GM12878 (cell line): ENCODE data around the gene LRRC23.

ENCODE experiments used
- CREB1 ChIP-seq: IDR thresholded peaks from 2 replicates; pipeline ENCODE4 v1.6.1; 2012; ENCODE audit warnings: low read depth, mild to moderate bottlenecking, inconsistent platforms
- CTCF ChIP-seq, 3 experiments: IDR thresholded peaks in 2 of 3; conservative IDR thresholded peaks in 1 of 3; 2 replicates each; pipeline ENCODE4 v1.5.1; 2011; ENCODE audit warnings: low read depth in 3 of 3, low read length in 3 of 3, mild to moderate bottlenecking in 3 of 3, control low read depth in 2 of 3, moderate library complexity in 2 of 3, inconsistent platforms in 1 of 3, mixed read lengths in 1 of 3; ENCODE audit not compliant: control insufficient read depth in 2 of 3, insufficient read depth in 1 of 3; ENCODE audit errors: extremely low read depth in 1 of 3
- JUNB ChIP-seq: IDR thresholded peaks from 2 replicates; pipeline ENCODE4 v1.6.1; 2016; ENCODE audit warnings: antibody characterized with exemption, mild to moderate bottlenecking
- RAD21 ChIP-seq: IDR thresholded peaks from 2 replicates; pipeline ENCODE4 v1.6.1; 2011; ENCODE audit warnings: mild to moderate bottlenecking, low read depth, low read length, moderate library complexity; ENCODE audit not compliant: insufficient read depth
- SIN3A ChIP-seq: IDR thresholded peaks from 2 replicates; pipeline ENCODE4 v1.6.1; 2012; ENCODE audit warnings: low read depth, low read length, improper control_type of control experiment
- USF2 ChIP-seq: IDR thresholded peaks from 2 replicates; pipeline ENCODE4 v1.6.1; 2011; ENCODE audit warnings: low read depth, low read length, improper control_type of control experiment, borderline replicate concordance

GRCh38 chr12:6947615-6948014 lies 43.0 kb downstream of the LRRC23 start:
- TF ChIP-seq CTCF (IDR thresholded peaks at IDR 0.05 in 2 of 3, conservative IDR thresholded peaks at IDR 0.05 in 1 of 3; ENCODE audit: control insufficient read depth in 2 of 3, extremely low read depth in 1 of 3, insufficient read depth in 1 of 3, low read depth in 3 of 3, low read length in 3 of 3) (no peak), USF2 (no peak; the same call in 1 of the 2 replicates), RAD21 (no peak), SIN3A (no peak), JUNB (no peak), CREB1 (no peak)
